CD1c-positive myeloid dendritic cell (primary cell): Measurements from ENCODE around the gene MRPL21.

Experiments used
- DNase-seq: peaks from one replicate; pipeline ENCODE4 v3.0.0-alpha.2; 2016; ENCODE audit errors: extremely low spot score

Gene MRPL21

DNA sequence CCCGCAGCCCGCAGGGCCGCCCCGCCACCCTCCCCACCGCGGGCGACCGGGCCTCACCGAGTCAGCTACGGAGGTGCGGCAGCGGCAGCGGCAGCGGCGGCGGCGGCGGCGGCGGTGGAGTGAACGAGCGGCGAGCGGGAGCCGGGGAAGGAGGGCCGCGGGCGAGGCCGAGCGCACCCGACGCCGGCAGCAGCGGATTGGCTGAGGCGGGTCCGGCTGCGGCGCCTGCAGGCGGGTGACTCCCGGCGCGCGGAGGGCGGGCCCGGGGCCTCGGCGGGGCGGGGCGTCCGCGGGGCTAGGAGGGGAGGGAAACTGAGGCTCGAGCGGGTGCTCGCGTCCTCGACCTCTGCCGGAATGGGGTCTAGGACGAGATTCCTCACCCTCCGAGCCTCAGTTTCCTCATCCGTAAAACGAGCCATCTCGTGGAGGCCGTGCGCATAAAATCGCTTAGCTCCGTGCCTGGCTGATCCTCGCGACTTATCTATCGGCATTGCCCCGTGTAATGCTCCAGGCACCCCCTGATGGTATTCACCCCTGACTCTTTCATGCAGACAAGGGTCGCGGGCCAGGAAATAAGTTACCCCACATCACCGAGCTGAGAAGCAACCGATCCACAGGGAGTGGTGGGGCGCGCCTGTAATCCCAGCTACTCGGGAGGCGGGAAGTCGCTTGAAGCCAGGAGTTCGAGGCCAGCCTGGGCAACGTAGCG is 61.8 kb downstream of the MRPL21 start, which contains the start of gene CPT1A:
CPT1A (minus strand) TSS at position 199 of the 709 bp plus-strand sequence. CDS start 26,442 bp downstream, outside the sequence.
- peak; percentile 76 for DNase-seq
